ENCODE data around the gene TSPAN12. TPM values are rescaled to one million over a fixed set of nuclear protein-coding genes. Genes with fewer than 3 reads are reported as not detected.

The TSPAN12 gene
- total and polyA plus RNA-seq, 7 donors: 1.5 to 3.8 (median 2.3) TPM

GRCh38 chr7:120831260-120831659 is 26.7 kb downstream of the TSPAN12 start:
- intact Hi-C loops (cut with DNase I): no loop called here
- H3K9me3 ChIP-seq: peaks cover 4% of the 10 kb centered on the region
- H3K27ac ChIP-seq: no peak overlapping the region
- no peak overlapping the region for H3K4me3 ChIP-seq
- ATAC-seq (no peak), DNase-seq (no peak)
- no peak for TF ChIP-seq CTCF (IDR thresholded peaks at IDR 0.05)
- no peaks in the 10 kb centered on the region for H3K27me3 ChIP-seq (ENCODE audit: insufficient read depth in 3 of 3, low read length in 2 of 3)
- H3K36me3 ChIP-seq (ENCODE audit: insufficient read depth in 1 of 2, low read depth in 1 of 2): no peaks in the 10 kb centered on the region
- no peaks in the 10 kb centered on the region for H3K4me1 ChIP-seq
- 84 to 91% (median 87%) methylated on average over 1 of the region's 1 CpG for WGBS, 3 donors

DNA sequence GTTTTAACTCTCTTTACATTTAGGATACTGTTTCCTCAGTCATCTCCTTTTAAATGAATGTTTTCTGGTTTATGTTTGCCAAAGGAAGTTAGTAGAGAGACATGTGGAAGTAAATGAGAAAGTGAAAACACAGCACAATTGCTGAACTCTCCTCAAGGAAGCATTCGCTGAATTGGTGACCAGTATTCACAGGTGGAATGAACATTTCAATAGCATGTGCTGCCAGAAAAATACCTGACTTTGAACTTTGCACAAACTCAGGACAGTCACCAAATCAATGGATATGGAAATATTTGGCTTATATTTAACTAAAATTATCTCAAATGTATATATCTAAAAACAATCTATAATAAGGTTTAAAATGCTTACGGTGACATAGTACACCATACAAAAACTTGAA is 28.5 kb downstream of the TSPAN12 start:
- no peak overlapping the region for H3K4me3 ChIP-seq
- ATAC-seq (no peak), DNase-seq (no peak)
- no peaks in the 10 kb centered on the region for H3K4me1 ChIP-seq
- no peak for TF ChIP-seq CTCF (IDR thresholded peaks at IDR 0.05)
- no peaks in the 10 kb centered on the region for H3K36me3 ChIP-seq (ENCODE audit: insufficient read depth in 1 of 2, low read depth in 1 of 2)
- peaks cover 4% of the 10 kb centered on the region for H3K9me3 ChIP-seq
- H3K27me3 ChIP-seq (ENCODE audit: insufficient read depth in 3 of 3, low read length in 2 of 3): no peaks in the 10 kb centered on the region
- intact Hi-C loops (cut with DNase I): no loop called here
- H3K27ac ChIP-seq: no peak overlapping the region
- 82 to 88% (median 87%) methylated on average over 2 of the region's 2 CpGs for WGBS, 3 donors

DNA sequence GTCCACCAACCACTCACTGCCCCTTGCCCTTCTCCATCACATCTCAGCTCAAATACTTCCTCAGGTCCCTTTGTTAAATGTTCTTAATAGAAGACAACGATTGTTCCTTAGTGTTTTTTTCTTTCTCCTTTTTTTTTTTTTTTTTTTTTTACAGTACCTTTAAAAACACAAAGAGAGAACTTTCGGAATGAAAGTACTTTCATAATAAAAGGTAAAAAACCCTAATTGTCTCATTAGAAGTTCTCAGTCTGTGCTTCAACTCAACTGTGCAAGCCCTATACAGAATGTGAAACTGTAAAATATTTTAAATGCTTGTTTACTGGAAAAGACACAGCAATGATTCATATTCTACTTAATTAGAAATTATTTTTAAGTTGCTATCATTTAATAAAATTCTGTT is 29.4 kb downstream of the TSPAN12 start:
- 68 to 78% (median 71%) methylated on average over 2 of the region's 2 CpGs for WGBS, 3 donors
- Histone ChIP-seq H3K27me3 (ENCODE audit: insufficient read depth in 3 of 3, low read length in 2 of 3) (no peaks in the 10 kb centered on the region), H3K4me1 (no peaks in the 10 kb centered on the region), H3K9me3 (peaks cover 4% of the 10 kb centered on the region), H3K27ac (no peak overlapping the region), H3K4me3 (no peak overlapping the region), H3K36me3 (ENCODE audit: insufficient read depth in 1 of 2, low read depth in 1 of 2) (no peaks in the 10 kb centered on the region)
- intact Hi-C loops (cut with DNase I): no loop called here
- DNase-seq (no peak), ATAC-seq (no peak)
- no peak for TF ChIP-seq CTCF (IDR thresholded peaks at IDR 0.05)

GRCh38 chr7:120827371-120828118 is 30.4 kb downstream of the TSPAN12 start:
- DNase-seq: no peak
- no peak for ATAC-seq
- Histone ChIP-seq H3K36me3 (ENCODE audit: insufficient read depth in 1 of 2, low read depth in 1 of 2) (no peaks in the 10 kb centered on the region), H3K27me3 (ENCODE audit: insufficient read depth in 3 of 3, low read length in 2 of 3) (no peaks in the 10 kb centered on the region), H3K9me3 (peaks cover 4% of the 10 kb centered on the region), H3K27ac (no peak overlapping the region), H3K4me1 (no peaks in the 10 kb centered on the region), H3K4me3 (no peak overlapping the region)
- no peak for TF ChIP-seq CTCF (IDR thresholded peaks at IDR 0.05)
- intact Hi-C loops (cut with DNase I): no loop called here
- 85 to 91% (median 91%) methylated on average over 8 of the region's 8 CpGs for WGBS, 3 donors

- no peaks in the 10 kb centered on the region for H3K4me1 ChIP-seq
- DNase-seq (no peak), ATAC-seq (no peak)
- 62 to 65% (median 63%) methylated on average over 2 of the region's 2 CpGs for WGBS, 3 donors
- peaks cover 4% of the 10 kb centered on the region for H3K9me3 ChIP-seq
- no peaks in the 10 kb centered on the region for H3K27me3 ChIP-seq (ENCODE audit: insufficient read depth in 3 of 3, low read length in 2 of 3)
- no peaks in the 10 kb centered on the region for H3K36me3 ChIP-seq (ENCODE audit: insufficient read depth in 1 of 2, low read depth in 1 of 2)
- H3K4me3 ChIP-seq: no peak overlapping the region
- no peak for TF ChIP-seq CTCF (IDR thresholded peaks at IDR 0.05)
- no peak overlapping the region for H3K27ac ChIP-seq
- intact Hi-C loops (cut with DNase I): no loop called here
Observed at GRCh38 chr7:120825576-120825975, 32.4 kb downstream of the TSPAN12 start.
